Peyer's patch (tissue), 4 donors: ENCODE data around the gene ARRDC4. TPM values are rescaled to one million over a fixed set of nuclear protein-coding genes. Genes with fewer than 3 reads are reported as not detected.

ENCODE experiments used
- DNase-seq, 3 donors: peaks; one replicate each; pipeline ENCODE4 v3.0.0-alpha.2; 2017 to 2019
- H3K27ac ChIP-seq, 4 donors: fragments of 200-600 bp; sonication (generic); one replicate each; pipeline ENCODE4 v1.5.1; 2016 to 2019
- H3K27me3 ChIP-seq, 2 donors: fragments of 200-600 bp; sonication (generic); one replicate each; pipeline ENCODE4 v1.5.1; 2019
- H3K36me3 ChIP-seq, 3 donors: fragments of 200-600 bp; sonication (generic); one replicate each; pipeline ENCODE4 v1.5.1; 2016 to 2019
- H3K4me1 ChIP-seq, 4 donors: fragments of 200-600 bp; sonication (generic); one replicate each; pipeline ENCODE4 v1.5.1; 2016 to 2019
- H3K4me3 ChIP-seq, 4 donors: fragments of 200-600 bp; sonication (generic); 1 replicate in 3 of 4; 2 replicates in 1 of 4; pipeline ENCODE4 v1.5.1; 2016 to 2019; ENCODE audit warnings: mild to moderate bottlenecking in 1 of 4
- H3K9me3 ChIP-seq, 4 donors: fragments of 200-600 bp; sonication (generic); one replicate each; pipeline ENCODE4 v1.5.1; 2016 to 2019; ENCODE audit warnings: mild to moderate bottlenecking in 1 of 4
- POLR2A ChIP-seq, 2 donors: fragments of 450-650 bp; IDR thresholded peaks; one replicate each; pipeline ENCODE4 v1.5.1; 2017; ENCODE audit warnings: antibody characterized with exemption in 2 of 2, mild to moderate bottlenecking in 2 of 2, moderate library complexity in 2 of 2
- total RNA-seq, 4 donors: library from RNA; depleted of rRNA; stranded (reverse); fragments of >200 nt; gene quantifications; one replicate each; pipeline ENCODE4 v1.1.0, GENCODE V29; 2016
- TF ChIP-seq, protein P1 (sequence below), 6 experiments: fragments of 450-650 bp in 4 of 6; fragments of 200-600 bp in 2 of 6; sonication (generic) in 1 of 6; IDR thresholded peaks; one replicate each; pipeline ENCODE4 v1.5.1; 2017 to 2019; ENCODE audit warnings: antibody characterized with exemption in 6 of 6, mild to moderate bottlenecking in 3 of 6, moderate library complexity in 1 of 6

Gene ARRDC4
- total RNA-seq, 4 donors from 2014 or later: 28.2 to 110 (median 76.9) TPM

DNA sequence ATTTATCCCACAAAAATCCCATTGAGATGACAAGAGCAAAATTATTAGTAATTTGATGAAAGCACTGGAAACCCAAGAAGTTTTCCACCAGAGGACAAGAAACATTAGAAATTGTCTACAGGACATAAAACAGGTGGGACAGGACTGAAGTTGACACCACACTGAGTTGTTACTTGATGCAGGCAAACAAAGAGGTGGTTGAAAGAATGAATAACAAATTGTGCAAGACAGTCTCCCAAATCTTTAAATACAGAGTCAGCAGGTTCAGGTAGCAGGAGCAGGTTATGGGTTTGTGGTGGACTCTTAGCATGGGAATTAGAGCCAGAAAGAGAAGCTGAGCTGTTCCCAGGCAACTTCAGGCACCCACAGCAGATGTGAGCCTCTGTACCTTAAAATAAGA lies 30.3 kb upstream of the ARRDC4 start:
- no peak overlapping the region for H3K27ac ChIP-seq
- H3K36me3 ChIP-seq: no peaks in the 10 kb centered on the region
- DNase-seq: no peak
- no peaks in the 10 kb centered on the region for H3K9me3 ChIP-seq
- no peak for TF ChIP-seq POLR2A (IDR thresholded peaks at IDR 0.05)
- TF ChIP-seq, protein P1, sequence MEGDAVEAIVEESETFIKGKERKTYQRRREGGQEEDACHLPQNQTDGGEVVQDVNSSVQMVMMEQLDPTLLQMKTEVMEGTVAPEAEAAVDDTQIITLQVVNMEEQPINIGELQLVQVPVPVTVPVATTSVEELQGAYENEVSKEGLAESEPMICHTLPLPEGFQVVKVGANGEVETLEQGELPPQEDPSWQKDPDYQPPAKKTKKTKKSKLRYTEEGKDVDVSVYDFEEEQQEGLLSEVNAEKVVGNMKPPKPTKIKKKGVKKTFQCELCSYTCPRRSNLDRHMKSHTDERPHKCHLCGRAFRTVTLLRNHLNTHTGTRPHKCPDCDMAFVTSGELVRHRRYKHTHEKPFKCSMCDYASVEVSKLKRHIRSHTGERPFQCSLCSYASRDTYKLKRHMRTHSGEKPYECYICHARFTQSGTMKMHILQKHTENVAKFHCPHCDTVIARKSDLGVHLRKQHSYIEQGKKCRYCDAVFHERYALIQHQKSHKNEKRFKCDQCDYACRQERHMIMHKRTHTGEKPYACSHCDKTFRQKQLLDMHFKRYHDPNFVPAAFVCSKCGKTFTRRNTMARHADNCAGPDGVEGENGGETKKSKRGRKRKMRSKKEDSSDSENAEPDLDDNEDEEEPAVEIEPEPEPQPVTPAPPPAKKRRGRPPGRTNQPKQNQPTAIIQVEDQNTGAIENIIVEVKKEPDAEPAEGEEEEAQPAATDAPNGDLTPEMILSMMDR (IDR thresholded peaks at IDR 0.05): no peak
- H3K4me1 ChIP-seq: no peaks in the 10 kb centered on the region
- no peaks in the 10 kb centered on the region for H3K27me3 ChIP-seq
- no peak overlapping the region for H3K4me3 ChIP-seq

DNA sequence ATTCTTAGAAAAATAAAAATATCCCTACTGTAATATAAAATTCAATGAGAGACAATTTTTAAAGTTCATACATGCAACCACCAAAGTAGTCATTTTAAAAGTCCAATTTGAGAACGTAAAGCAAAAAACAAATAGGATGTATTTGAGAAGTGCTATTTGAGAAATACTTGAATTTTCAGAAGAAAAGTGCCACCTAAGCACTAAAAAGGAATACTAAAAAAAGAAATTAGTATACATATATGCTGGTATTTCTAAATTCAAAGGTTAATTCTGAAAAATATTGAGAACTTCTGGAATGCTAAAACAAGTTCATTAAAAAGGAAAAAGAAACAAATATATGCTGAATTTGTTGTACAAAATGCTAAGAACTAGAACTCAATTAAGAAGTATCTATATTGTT lies 29.2 kb upstream of the ARRDC4 start:
- TF ChIP-seq, protein P1 (IDR thresholded peaks at IDR 0.05): no peak
- TF ChIP-seq POLR2A (IDR thresholded peaks at IDR 0.05): no peak
- no peak for DNase-seq
- H3K27me3 ChIP-seq: no peaks in the 10 kb centered on the region

DNA sequence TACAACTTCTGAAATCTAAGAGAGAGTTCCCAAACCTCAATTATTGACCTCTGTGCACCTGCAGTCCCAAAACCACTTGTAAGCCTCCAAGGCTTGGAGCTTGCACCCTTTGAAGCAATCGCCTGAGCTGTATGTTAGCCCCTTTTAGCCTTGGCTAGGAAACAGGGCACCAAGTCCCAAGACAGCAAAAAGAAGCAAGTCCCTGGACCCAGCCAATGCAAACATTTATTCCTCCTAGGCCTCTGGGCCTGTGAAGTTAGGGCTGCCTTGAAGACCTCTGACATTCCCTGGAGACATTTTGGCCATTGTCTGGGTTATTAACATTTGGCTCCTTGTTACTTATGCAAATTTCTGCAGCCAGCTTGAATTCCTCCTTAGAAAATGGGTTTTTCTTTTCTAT lies 26.9 kb upstream of the ARRDC4 start:
- TF ChIP-seq, protein P1 (IDR thresholded peaks at IDR 0.05): no peak
- TF ChIP-seq POLR2A (IDR thresholded peaks at IDR 0.05): no peak
- DNase-seq: no peak
- H3K36me3 ChIP-seq: no peaks in the 10 kb centered on the region
- no peaks in the 10 kb centered on the region for H3K9me3 ChIP-seq
- H3K27ac ChIP-seq: no peak overlapping the region
- H3K27me3 ChIP-seq: no peaks in the 10 kb centered on the region
- H3K4me3 ChIP-seq: no peak overlapping the region
- H3K4me1 ChIP-seq: no peaks in the 10 kb centered on the region

More for the DNA sequence above, 29.2 kb upstream of the ARRDC4 start:
- Histone ChIP-seq H3K4me3 (no peak overlapping the region), H3K9me3 (no peaks in the 10 kb centered on the region), H3K36me3 (no peaks in the 10 kb centered on the region), H3K27ac (no peak overlapping the region), H3K4me1 (no peaks in the 10 kb centered on the region)

DNA sequence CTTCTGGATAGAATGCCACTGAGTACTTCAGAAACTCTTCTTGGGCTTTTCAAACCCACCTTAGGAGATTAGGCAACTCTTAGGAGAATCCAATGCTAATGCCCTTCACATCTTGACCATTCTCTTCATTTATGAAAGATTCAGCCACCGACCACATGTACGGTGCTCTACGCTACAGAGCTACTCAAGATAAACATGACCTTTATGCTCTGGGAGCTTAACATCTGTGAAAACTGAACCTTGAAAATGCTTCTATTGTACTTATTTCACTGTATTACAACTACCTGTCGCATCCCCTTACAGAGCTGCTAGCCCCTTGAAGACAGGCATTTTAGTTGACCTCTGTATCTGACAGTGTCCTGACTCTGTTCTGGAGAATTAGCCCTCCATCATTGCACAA lies 19.5 kb upstream of the ARRDC4 start:
- DNase-seq: no peak
- no peaks in the 10 kb centered on the region for H3K9me3 ChIP-seq
- H3K36me3 ChIP-seq: no peaks in the 10 kb centered on the region
- TF ChIP-seq, protein P1 (IDR thresholded peaks at IDR 0.05): no peak
- TF ChIP-seq POLR2A (IDR thresholded peaks at IDR 0.05): no peak
- H3K27me3 ChIP-seq: no peaks in the 10 kb centered on the region
- H3K27ac ChIP-seq: no peak overlapping the region
- H3K4me1 ChIP-seq: no peaks in the 10 kb centered on the region
- no peak overlapping the region for H3K4me3 ChIP-seq

DNA sequence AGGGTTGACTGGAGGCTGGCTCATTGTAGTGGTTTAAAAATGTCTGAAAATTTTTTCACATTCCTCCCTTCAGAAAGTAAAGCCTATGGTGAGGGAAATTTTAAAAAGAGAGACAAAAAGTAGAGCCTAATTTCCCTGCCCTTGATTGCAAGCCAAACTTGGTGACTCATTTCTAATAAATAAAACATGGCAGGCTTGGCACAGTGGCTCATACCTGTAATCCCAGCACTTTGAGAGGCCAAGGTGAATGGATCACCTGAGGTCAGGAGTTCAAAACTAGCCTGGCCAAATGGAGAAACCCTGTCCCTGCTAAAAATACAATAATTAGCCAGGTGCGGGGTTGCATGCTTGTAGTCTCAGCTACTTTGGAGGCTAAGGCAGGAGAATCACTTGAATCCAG lies 18.9 kb upstream of the ARRDC4 start:
- Histone ChIP-seq H3K4me3 (no peak overlapping the region), H3K9me3 (no peaks in the 10 kb centered on the region), H3K27ac (no peak overlapping the region), H3K36me3 (no peaks in the 10 kb centered on the region), H3K4me1 (no peaks in the 10 kb centered on the region), H3K27me3 (no peaks in the 10 kb centered on the region)
- TF ChIP-seq, protein P1 (IDR thresholded peaks at IDR 0.05): no peak
- TF ChIP-seq POLR2A (IDR thresholded peaks at IDR 0.05): no peak
- no peak for DNase-seq

DNA sequence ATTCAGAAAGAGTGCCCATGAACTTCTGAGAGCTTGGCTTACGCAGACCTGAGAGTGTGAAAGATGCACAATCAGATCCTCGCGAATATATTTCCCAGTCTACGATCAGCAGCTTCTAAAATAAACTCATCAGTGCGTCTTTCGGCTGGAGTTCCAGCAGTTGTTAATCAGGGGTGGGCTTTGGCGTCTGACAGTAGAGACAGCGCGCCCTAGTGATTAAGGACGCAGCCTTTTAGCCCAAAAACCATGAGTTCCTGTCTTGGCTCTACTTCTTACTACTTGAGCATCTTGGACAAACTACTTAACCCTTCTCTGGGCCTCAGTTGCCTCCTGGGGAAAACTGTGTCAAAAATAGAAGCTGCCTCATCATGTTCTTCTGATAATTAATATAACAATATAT lies 15.8 kb upstream of the ARRDC4 start:
- Histone ChIP-seq H3K4me3 (no peak overlapping the region), H3K4me1 (no peaks in the 10 kb centered on the region), H3K9me3 (no peaks in the 10 kb centered on the region), H3K27ac (no peak overlapping the region), H3K27me3 (no peaks in the 10 kb centered on the region), H3K36me3 (no peaks in the 10 kb centered on the region)
- no peak for DNase-seq
- TF ChIP-seq, protein P1 (IDR thresholded peaks at IDR 0.05): no peak
- TF ChIP-seq POLR2A (IDR thresholded peaks at IDR 0.05): no peak
